Progenitor cell of endocrine pancreas (in vitro differentiated cells): ENCODE measurements around the gene HDDC3. TPM values are rescaled to one million over a fixed set of nuclear protein-coding genes. Genes with fewer than 3 reads are reported as not detected.

Experiments
- DNase-seq: peaks from one replicate; pipeline ENCODE4 v3.0.0; 2021; ENCODE audit warnings: low spot score; ENCODE audit not compliant: unreplicated experiment
- H3K27ac Mint-ChIP-seq: 2 replicates; pipeline ENCODE4 v1.8.0; 2021; ENCODE audit warnings: mild to moderate bottlenecking, moderate library complexity, mixed read lengths
- H3K27me3 Mint-ChIP-seq: 2 replicates; pipeline ENCODE4 v1.8.0; 2021; ENCODE audit warnings: mixed read lengths
- H3K36me3 Mint-ChIP-seq: 2 replicates; pipeline ENCODE4 v1.8.0; 2022; ENCODE audit warnings: mixed read lengths; ENCODE audit not compliant: insufficient read depth
- H3K4me1 Mint-ChIP-seq: 2 replicates; pipeline ENCODE4 v1.8.0; 2021; ENCODE audit warnings: low read depth, mixed read lengths
- H3K4me3 Mint-ChIP-seq: 2 replicates; pipeline ENCODE4 v1.8.0; 2021; ENCODE audit warnings: low read depth, mild to moderate bottlenecking, moderate library complexity, mixed read lengths
- H3K9me3 Mint-ChIP-seq: 2 replicates; pipeline ENCODE4 v1.8.0; 2021; ENCODE audit warnings: low read depth, mixed read lengths
- CTCF ChIP-seq: fragments of 200-600 bp; sonication (generic); IDR thresholded peaks from one replicate; pipeline ENCODE4 v1.5.0; 2021; ENCODE audit warnings: antibody characterized with exemption, mild to moderate bottlenecking; ENCODE audit not compliant: unreplicated experiment
- long read RNA-seq: library from polyadenylated mRNA; unstranded; transcript quantifications from one replicate; pipeline ENCODE4 v2.0.0, GENCODE V29; 2020
- total RNA-seq: library from RNA; stranded (reverse); gene quantifications from 2 replicates; pipeline ENCODE4 v1.2.1, GENCODE V29; 2021

The HDDC3 gene
- 14.5 and 16.6 TPM in 2 replicates for total RNA-seq
- long read RNA-seq, full-length matches to known transcripts = 10 of 23 reads
- long read RNA-seq, partial matches to known transcripts = 3 of 23 reads
- long read RNA-seq, other reads (novel, unspliced or antisense) = 10 of 23 reads

DNA sequence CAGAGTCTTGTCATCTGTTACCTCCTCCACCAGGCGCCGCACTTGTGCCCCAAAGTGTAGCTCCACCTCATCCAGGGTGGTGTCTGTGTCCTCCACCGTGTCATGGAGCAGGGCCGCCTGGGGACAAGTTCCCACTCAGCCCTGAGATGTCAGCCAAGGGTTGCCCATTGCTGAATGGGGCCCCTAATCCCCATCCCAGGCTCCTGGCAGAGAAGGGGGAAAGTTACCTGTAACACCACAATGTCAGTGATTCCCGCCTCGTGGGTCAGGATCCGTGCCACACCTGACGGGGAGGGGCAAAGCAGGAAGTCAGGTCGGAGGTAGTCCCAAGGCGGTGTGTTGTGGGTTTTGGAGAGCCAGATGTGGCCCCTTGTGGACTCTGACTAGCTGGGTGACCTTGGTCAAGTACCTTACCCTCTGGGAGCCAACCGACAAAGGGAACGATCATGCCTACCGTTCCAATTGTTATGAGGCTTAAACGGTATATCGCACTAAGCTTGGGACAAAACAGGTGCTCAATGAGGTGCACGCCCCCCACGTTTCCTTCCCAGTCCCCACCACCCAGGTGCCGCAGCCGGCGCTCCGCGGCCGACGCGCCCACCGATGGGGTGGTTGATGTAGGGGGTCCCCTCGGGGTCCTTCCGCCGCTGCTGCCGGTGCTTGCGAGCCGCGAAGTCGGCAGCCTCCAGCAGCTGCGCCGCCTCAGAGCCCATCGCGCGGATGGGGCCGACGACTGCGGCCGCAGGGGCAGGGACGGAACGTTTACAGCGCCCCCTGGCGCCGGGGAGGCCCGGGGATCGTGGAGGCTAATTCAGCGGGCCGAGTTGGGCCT lies at the start of gene HDDC3:
HDDC3 (minus strand) TSS at position 722 of the 832 bp plus-strand sequence; CDS start at position 713, 9 bp downstream.
- DNase-seq = peak; percentile 92
- TF ChIP-seq CTCF = peak; percentile 95
- Mint-ChIP-seq H3K4me3 (peak within 1 kb of the TSS; percentile 95), H3K4me1 (peaks cover 14% of the 10 kb centered on the region), H3K27me3 (no peaks in the 10 kb centered on the region), H3K27ac (peak within 1 kb of the TSS; percentile 61), H3K9me3 (no peaks in the 10 kb centered on the region), H3K36me3 (peaks cover 4% of the 10 kb centered on the region)

DNA sequence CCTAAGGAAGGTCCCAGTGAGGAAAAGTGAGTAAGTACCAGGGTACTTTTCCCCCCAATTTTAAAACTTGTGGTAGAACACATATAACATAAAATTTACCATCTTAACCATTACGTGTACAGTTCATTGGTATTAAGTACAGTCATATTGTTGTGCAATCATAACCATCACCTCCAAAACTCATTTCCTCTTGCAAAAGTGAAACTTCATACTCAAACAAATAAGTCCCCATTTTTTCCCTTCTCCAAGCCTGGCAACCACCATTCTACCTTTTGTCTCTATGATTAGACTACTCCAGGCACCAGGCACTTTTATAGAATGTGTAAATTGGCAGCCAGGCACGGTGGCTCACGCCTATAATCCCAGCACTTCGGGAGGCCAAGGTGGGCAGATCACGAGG lies 49.8 kb upstream of the HDDC3 start:
- no peak for DNase-seq
- Mint-ChIP-seq H3K36me3 (peaks cover 28% of the 10 kb centered on the region), H3K4me3 (no peak overlapping the region), H3K27ac (no peak overlapping the region), H3K27me3 (no peaks in the 10 kb centered on the region), H3K4me1 (peaks cover 2% of the 10 kb centered on the region), H3K9me3 (no peaks in the 10 kb centered on the region)
- TF ChIP-seq CTCF = no peak

GRCh38 chr15:90981681-90982080 lies 49.3 kb upstream of the HDDC3 start:
- no peak for TF ChIP-seq CTCF
- no peak for DNase-seq
- Mint-ChIP-seq H3K27ac (no peak overlapping the region), H3K36me3 (peaks cover 29% of the 10 kb centered on the region), H3K27me3 (no peaks in the 10 kb centered on the region), H3K4me3 (no peak overlapping the region), H3K9me3 (no peaks in the 10 kb centered on the region), H3K4me1 (no peaks in the 10 kb centered on the region)

DNA sequence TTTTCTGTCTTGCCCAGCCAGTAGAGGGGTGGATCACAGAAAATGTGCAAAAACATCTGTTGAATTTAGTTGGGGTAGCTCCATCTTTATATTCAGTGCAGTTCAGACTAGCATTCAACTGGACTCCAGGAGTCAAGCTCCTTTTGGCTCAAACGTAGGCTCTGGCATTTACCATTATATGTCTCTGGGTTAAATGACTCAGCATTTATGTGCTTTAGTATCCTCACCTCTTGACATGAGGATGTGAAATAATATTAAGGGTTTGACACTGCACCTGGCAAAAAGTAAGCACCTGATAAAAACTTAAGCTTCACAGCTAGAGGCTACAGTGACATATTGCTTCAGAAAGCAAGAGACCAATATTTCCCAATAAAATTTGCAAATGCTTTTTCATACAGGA lies 47.2 kb upstream of the HDDC3 start:
- Mint-ChIP-seq H3K9me3 (no peaks in the 10 kb centered on the region), H3K27ac (peak overlapping the region; percentile 56), H3K4me3 (no peak overlapping the region), H3K4me1 (no peaks in the 10 kb centered on the region), H3K36me3 (peaks cover 36% of the 10 kb centered on the region), H3K27me3 (no peaks in the 10 kb centered on the region)
- TF ChIP-seq CTCF = no peak
- DNase-seq = no peak

DNA sequence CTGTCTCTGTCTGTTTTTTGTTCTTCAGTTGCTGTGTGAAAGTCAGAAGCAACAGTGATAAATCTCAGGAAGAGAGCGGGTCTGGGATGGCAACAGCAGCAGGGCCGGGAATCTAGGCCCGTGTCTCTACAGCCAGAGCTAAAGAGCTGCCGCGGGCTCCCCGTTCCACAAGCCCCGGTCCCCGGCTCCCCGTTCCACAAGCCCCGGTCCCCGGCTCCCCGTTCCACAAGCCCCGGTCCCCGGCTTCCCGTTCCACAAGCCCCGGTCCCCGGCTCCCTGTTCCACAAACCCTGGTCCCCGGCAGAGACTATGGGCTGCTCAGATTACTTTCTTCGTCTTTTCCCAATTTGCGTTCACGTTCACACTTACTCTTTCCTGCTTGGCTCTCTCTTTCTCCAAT lies 41.9 kb upstream of the HDDC3 start:
- Mint-ChIP-seq H3K4me1 (peaks cover 10% of the 10 kb centered on the region), H3K36me3 (peaks cover 29% of the 10 kb centered on the region), H3K27ac (peak overlapping the region; percentile 27), H3K27me3 (no peaks in the 10 kb centered on the region), H3K9me3 (no peaks in the 10 kb centered on the region), H3K4me3 (no peak overlapping the region)
- no peak for DNase-seq
- TF ChIP-seq CTCF = no peak
